Stimulated activated effector memory CD8-positive, alpha-beta T cell treated with anti-CD3 and anti-CD28 coated beads, Interleukin-12 subunit alpha, Interleukin-12 subunit beta, amount 100 ng/mL, for 72 hours (primary cell): ENCODE measurements around the gene HPD.
"Not testable (repeated sequence)": the region's sequence is repeated elsewhere in the genome, so short reads cannot be mapped to it uniquely, and the experiment has no call there.

ENCODE experiments used
- ATAC-seq: fragments of 150-1000 bp; cut with Tn5 transposase; 2 replicates; pipeline ENCODE4 v1.10.0; 2021
- DNase-seq, 2 donors: peaks; one replicate each; pipeline ENCODE4 v3.0.0; 2021 to 2022; ENCODE audit warnings: low spot score in 2 of 2
- H3K27ac Mint-ChIP-seq: one replicate; pipeline ENCODE4 v1.8.0; 2022; ENCODE audit warnings: mild to moderate bottlenecking, mixed read lengths
- H3K36me3 Mint-ChIP-seq: one replicate; pipeline ENCODE4 v1.8.0; 2022; ENCODE audit warnings: mild to moderate bottlenecking, mixed read lengths
- H3K4me1 Mint-ChIP-seq: one replicate; pipeline ENCODE4 v1.8.0; 2022; ENCODE audit warnings: mixed read lengths
- H3K4me3 Mint-ChIP-seq: one replicate; pipeline ENCODE4 v1.8.0; 2022; ENCODE audit warnings: mild to moderate bottlenecking, mixed read lengths
- H3K9me3 Mint-ChIP-seq: one replicate; pipeline ENCODE4 v1.8.0; 2022; ENCODE audit warnings: mixed read lengths

The HPD gene

DNA sequence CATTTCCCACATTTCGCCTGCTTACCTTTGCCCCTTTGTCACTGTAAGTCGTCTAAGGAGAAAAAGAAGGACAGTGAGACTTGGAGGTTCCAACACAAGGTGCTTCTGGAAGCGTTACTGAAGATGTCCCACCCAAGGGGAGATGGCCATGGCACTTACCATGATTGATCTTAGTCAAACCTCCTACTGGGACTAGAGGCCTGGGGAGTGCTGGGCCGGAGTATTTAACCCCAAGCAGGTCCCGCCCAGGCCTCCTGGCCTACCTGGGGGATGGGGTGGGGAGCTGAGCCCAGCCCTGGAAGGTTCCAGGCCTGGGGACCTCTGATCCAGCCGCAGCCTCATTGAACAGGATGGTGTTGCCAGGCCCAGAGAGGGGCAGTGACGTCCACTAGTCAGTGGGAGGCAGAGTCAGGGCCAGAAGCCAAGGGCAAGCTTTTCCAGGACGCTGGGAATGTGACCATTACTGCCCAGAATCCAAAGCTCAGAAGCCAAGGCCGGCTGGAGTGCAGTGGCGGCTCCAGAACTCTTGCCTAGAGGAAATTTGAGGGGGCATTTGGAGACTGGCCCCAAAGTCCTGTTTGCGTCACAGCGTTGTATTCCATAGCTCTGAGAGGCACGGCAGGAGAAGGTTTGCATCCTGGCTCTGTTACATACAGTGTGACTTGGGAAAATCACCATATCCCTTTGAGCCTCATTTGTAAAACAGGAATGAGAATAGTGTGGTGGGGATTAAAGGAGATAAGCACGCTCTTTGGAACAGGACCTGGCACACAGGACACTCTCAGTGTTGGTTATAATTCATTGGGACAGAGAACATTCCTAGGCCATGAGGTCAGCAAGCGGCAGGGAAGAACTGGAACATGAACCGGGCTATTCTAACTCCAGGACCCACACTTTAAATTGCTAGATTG is at the start of gene HPD:
TSS of gene HPD (minus strand) at position 198 of the 911 bp plus-strand sequence. CDS start at position 162, 36 bp downstream.
- ATAC-seq, result no peak
- DNase-seq, result no peak
- no peaks in the 10 kb centered on the region for H3K9me3 Mint-ChIP-seq
- peaks cover 9% of the 10 kb centered on the region for H3K4me1 Mint-ChIP-seq
- no peak within 1 kb of the TSS for H3K4me3 Mint-ChIP-seq
- H3K27ac Mint-ChIP-seq, result no peak within 1 kb of the TSS
- H3K36me3 Mint-ChIP-seq, result no peaks in the 10 kb centered on the region

DNA sequence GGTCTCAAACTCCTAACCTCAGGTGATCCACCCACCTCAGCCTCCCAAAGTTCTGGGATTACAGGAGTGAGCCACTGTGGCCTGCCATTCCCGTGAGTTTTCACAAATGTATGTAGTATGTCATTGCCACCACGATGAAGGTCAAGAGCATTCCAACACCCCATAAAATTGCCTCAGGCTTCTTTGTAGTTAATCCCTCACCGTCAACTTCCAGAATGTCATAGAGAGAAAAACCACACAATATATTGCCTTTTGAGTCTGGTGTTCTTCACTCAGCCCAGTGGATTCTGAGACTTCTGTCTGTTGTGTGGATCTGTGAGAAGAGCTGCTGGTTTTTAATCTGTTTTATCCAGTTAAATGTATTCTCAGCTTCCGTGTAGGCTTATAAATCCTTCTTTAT is 47.1 kb upstream of the HPD start:
- Mint-ChIP-seq H3K27ac (no peak overlapping the region), H3K36me3 (peaks cover 97% of the 10 kb centered on the region)
- DNase-seq, result no peak

GRCh38 chr12:121903202-121903601 is 44.5 kb upstream of the HPD start:
- DNase-seq (no peak), ATAC-seq (no peak)
- H3K27ac Mint-ChIP-seq, result no peak overlapping the region
- no peaks in the 10 kb centered on the region for H3K4me1 Mint-ChIP-seq
- H3K4me3 Mint-ChIP-seq, result no peak overlapping the region
- H3K9me3 Mint-ChIP-seq, result no peaks in the 10 kb centered on the region
- peaks cover 100% of the 10 kb centered on the region for H3K36me3 Mint-ChIP-seq

More for the DNA sequence above, 47.1 kb upstream of the HPD start:
- no peak for ATAC-seq
- Mint-ChIP-seq H3K4me3 (no peak overlapping the region), H3K4me1 (no peaks in the 10 kb centered on the region), H3K9me3 (no peaks in the 10 kb centered on the region)

GRCh38 chr12:121899590-121899989 is 40.9 kb upstream of the HPD start:
- ATAC-seq, result no peak
- Mint-ChIP-seq H3K27ac (no peak overlapping the region), H3K9me3 (no peaks in the 10 kb centered on the region), H3K4me3 (no peak overlapping the region), H3K4me1 (peaks cover 5% of the 10 kb centered on the region), H3K36me3 (peaks cover 100% of the 10 kb centered on the region)
- DNase-seq, result no peak

GRCh38 chr12:121898287-121898686 is 39.6 kb upstream of the HPD start:
- no peak overlapping the region for H3K4me3 Mint-ChIP-seq
- H3K27ac Mint-ChIP-seq, result no peak overlapping the region
- peaks cover 98% of the 10 kb centered on the region for H3K36me3 Mint-ChIP-seq

DNA sequence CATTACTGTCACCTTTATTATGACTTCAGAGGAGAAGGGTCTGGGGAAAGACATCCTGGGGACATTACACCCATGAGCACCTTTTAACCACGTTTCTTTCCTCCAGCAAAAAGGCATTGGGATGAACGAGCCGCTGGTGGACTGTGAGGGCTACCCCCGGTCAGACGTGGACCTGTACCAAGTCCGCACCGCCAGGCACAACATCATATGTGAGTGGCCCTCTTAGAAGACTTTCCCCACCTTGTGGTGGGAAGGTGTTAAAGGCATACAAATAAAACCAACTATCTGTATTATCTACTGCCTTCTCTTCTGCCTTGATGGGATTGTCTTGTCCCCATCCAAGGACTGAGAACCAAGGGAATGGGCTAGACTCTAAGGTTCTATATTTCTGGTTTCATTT is 36.0 kb upstream of the HPD start:
- H3K4me1 Mint-ChIP-seq, result peaks cover 26% of the 10 kb centered on the region
- H3K27ac Mint-ChIP-seq, result peak overlapping the region; percentile 90
- ATAC-seq, result no peak
- DNase-seq, result no peak
- H3K36me3 Mint-ChIP-seq, result peaks cover 84% of the 10 kb centered on the region
- H3K4me3 Mint-ChIP-seq, result no peak overlapping the region
- H3K9me3 Mint-ChIP-seq, result no peaks in the 10 kb centered on the region

More at GRCh38 chr12:121898287-121898686, 39.6 kb upstream of the HPD start:
- ATAC-seq (no peak), DNase-seq (no peak)
- H3K9me3 Mint-ChIP-seq, result no peaks in the 10 kb centered on the region
- peaks cover 17% of the 10 kb centered on the region for H3K4me1 Mint-ChIP-seq

- Mint-ChIP-seq H3K4me1 (peaks cover 31% of the 10 kb centered on the region), H3K9me3 (no peaks in the 10 kb centered on the region), H3K36me3 (peaks cover 84% of the 10 kb centered on the region), H3K27ac (peak overlapping the region; percentile 90), H3K4me3 (peak overlapping the region; percentile 15)
- peak; percentile 71 for ATAC-seq
- DNase-seq, result no peak
Observed at GRCh38 chr12:121893961-121894460, 35.4 kb upstream of the HPD start.

- H3K4me3 Mint-ChIP-seq, result no peak overlapping the region
- DNase-seq (no peak), ATAC-seq (no peak)
- H3K27ac Mint-ChIP-seq, result peak overlapping the region; percentile 90
- peaks cover 31% of the 10 kb centered on the region for H3K4me1 Mint-ChIP-seq
- H3K9me3 Mint-ChIP-seq, result no peaks in the 10 kb centered on the region
- H3K36me3 Mint-ChIP-seq, result peaks cover 80% of the 10 kb centered on the region
Observed at GRCh38 chr12:121892673-121893561, 34.3 kb upstream of the HPD start.

DNA sequence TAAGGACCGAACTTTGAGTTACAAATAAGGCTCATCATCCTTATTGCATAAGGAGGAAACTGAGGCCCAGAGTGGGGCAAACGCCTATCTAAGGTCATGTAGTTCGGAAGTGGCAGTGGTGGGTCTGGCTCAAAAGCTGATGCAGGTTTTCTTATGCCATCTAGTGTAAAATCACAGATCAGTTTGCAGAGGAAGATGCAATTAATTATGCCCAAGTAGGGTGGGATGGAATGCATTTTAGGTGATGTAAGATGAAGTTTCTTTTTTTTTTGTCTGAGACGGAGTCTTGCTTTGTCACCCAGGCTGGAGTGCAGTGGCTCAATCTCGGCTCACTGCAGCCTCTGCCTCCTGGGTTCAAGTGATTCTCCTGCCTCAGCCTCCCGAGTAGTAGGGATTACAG is 31.0 kb upstream of the HPD start:
- Mint-ChIP-seq H3K4me3 (peak overlapping the region; percentile 99), H3K36me3 (peaks cover 47% of the 10 kb centered on the region), H3K4me1 (peaks cover 26% of the 10 kb centered on the region), H3K27ac (peak overlapping the region; percentile 98)
- not testable (repeated sequence) for H3K9me3 Mint-ChIP-seq, ATAC-seq, DNase-seq

- H3K9me3 Mint-ChIP-seq, result no peaks in the 10 kb centered on the region
- peaks cover 43% of the 10 kb centered on the region for H3K36me3 Mint-ChIP-seq
- peaks cover 24% of the 10 kb centered on the region for H3K4me1 Mint-ChIP-seq
- peak overlapping the region; percentile 99 for H3K4me3 Mint-ChIP-seq
- DNase-seq (no peak), ATAC-seq (no peak)
- peak overlapping the region; percentile 98 for H3K27ac Mint-ChIP-seq
Observed at GRCh38 chr12:121889274-121889624, 30.6 kb upstream of the HPD start.

DNA sequence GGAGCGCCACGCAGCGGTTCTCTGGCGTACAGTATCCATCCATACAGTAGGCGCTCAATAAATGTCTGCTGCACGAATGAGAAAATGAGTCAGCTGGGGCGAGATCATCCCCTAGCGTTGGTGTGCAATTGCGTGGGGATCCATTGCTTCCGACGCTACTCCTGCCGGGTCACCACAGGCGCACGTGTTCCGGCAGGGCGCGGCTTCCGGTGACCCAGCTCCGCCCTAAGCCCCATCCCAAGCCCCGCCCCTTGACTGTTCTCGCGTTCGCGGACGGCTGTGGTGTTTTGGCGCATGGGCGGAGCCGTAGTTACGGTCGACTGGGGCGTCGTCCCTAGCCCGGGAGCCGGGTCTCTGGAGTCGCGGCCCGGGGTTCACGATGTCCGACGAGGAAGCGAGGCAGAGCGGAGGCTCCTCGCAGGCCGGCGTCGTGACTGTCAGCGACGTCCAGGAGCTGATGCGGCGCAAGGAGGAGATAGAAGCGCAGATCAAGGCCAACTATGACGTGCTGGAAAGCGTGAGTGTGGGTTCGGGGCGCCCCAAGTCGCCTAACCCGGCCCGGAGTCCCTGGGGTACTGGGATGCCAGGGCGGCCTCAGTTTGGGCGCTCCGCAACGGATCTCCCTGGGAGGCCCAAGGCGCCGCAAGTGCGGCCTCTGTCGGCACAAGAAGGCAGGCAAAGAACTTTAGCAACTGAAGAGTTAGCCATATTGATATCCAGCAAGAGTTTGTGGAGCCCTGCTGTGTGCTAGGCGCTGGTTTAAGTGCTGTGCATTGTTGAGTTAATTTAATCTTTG is 30.0 kb upstream of the HPD start, which contains the start of gene PSMD9:
TSS of gene PSMD9 (plus strand) at position 313 of the 796 bp plus-strand sequence. CDS start at position 380, 67 bp downstream.
- Mint-ChIP-seq H3K9me3 (no peaks in the 10 kb centered on the region), H3K36me3 (peaks cover 37% of the 10 kb centered on the region), H3K4me3 (peak within 1 kb of the TSS; percentile 99), H3K27ac (peak within 1 kb of the TSS; percentile 98), H3K4me1 (peaks cover 18% of the 10 kb centered on the region)
- peak; percentile 98 to 100 for DNase-seq
- peak; percentile 95 for ATAC-seq

DNA sequence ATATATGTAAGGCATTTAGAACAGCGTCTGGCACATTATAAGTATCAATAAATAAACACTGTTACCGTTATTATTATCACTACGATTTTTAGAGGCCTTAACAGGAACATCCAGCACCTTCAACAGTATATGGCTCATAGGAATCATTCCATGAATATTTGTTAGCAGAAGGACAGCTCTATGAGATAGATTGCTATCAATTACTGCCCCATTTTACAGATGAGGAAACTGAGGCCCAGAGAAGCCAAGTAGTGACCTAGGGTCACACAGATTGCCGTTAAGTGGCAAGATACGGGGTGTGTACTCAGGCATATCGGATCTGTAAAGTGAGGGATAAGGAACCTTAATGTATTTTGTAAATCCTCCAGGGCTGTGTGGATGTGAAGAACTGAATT is 29.4 kb upstream of the HPD start:
- peak overlapping the region; percentile 98 for H3K27ac Mint-ChIP-seq
- peaks cover 12% of the 10 kb centered on the region for H3K4me1 Mint-ChIP-seq
- H3K9me3 Mint-ChIP-seq, result no peaks in the 10 kb centered on the region
- ATAC-seq (no peak), DNase-seq (no peak)
- H3K4me3 Mint-ChIP-seq, result peak overlapping the region; percentile 99
- H3K36me3 Mint-ChIP-seq, result peaks cover 35% of the 10 kb centered on the region

- H3K9me3 Mint-ChIP-seq, H3K27ac Mint-ChIP-seq, H3K4me1 Mint-ChIP-seq, ATAC-seq, DNase-seq, H3K4me3 Mint-ChIP-seq: not testable (repeated sequence)
- peaks cover 14% of the 10 kb centered on the region for H3K36me3 Mint-ChIP-seq
Observed at GRCh38 chr12:121885129-121885528, 26.5 kb upstream of the HPD start.

DNA sequence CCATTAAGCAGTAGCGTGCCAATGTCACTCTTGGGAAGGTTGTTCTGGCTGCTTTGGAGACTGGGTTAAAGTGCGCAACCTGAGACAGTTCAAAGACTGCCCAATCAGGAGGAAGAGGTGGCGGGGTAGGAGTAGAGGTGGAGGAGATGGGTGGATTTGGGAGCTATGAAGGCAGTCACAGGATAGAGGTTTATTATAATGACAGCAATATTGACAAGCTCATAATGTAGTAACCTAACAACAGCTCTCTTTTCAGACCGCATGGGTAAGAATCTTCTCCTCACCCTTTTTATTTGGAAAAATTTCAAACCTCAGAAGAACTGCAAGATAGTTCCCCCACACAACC is 24.6 kb upstream of the HPD start:
- Mint-ChIP-seq H3K4me1 (no peaks in the 10 kb centered on the region), H3K27ac (no peak overlapping the region), H3K36me3 (no peaks in the 10 kb centered on the region), H3K9me3 (no peaks in the 10 kb centered on the region), H3K4me3 (no peak overlapping the region)
- no peak for DNase-seq
- ATAC-seq, result peak; percentile 42

DNA sequence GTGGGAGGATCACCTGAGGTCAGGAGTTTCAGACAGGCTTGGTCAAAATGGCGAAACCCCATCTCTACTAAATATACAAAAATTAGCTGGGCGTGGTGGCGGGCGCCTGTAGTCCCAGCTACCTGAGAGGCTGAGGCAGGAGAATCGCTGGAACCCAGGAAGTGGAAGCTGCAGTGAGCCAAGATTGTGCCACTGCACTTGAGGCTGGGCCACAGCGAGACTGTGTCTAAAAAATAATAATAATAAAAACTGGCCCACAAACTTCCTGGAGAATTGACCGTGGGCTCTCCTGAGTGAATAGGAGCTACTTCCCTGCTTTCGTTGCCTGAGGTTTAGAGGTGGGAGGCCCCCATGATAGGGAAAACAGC is 17.4 kb upstream of the HPD start:
- H3K9me3 Mint-ChIP-seq, ATAC-seq, H3K4me1 Mint-ChIP-seq, H3K36me3 Mint-ChIP-seq, DNase-seq, H3K4me3 Mint-ChIP-seq, H3K27ac Mint-ChIP-seq: not testable (repeated sequence)
